Common myeloid progenitor, CD34-positive (primary cell): ENCODE data around the gene HDAC4.

ENCODE experiments used
- CTCF ChIA-PET: fragments of 350-600 bp; sonication (Branson Sonifier 250); formaldehyde crosslinking; loops from one replicate; lab custom pipeline; 2021; ENCODE audit warnings: antibody characterized with exemption; lab: Charles Lee
- POLR2A ChIA-PET: fragments of 350-600 bp; sonication (Branson Sonifier 250); formaldehyde crosslinking; loops from one replicate; lab custom pipeline; 2021; ENCODE audit warnings: antibody characterized with exemption; lab: Charles Lee
- DNase-seq, 3 donors: peaks; one replicate each; pipeline versions ENCODE4 v3.0.0 to v3.0.0-alpha.2; 2013
- H3K27ac ChIP-seq, 2 experiments: 1 replicate in 1 of 2; 2 replicates in 1 of 2; pipeline ENCODE4 v1.7.0; 2013; ENCODE audit warnings: inconsistent platforms in 2 of 2, low read length in 2 of 2, mild to moderate bottlenecking in 2 of 2, low read depth in 1 of 2, moderate library complexity in 1 of 2; ENCODE audit not compliant: severe bottlenecking in 2 of 2, insufficient read depth in 1 of 2, poor library complexity in 1 of 2
- H3K27me3 ChIP-seq, 5 experiments: replicated peaks in 2 of 5; 1 replicate in 3 of 5; 2 replicates in 2 of 5; pipeline versions ENCODE4 v1.6.1 to v1.7.0; 2013; ENCODE audit warnings: low read length in 4 of 5, mild to moderate bottlenecking in 2 of 5, moderate library complexity in 2 of 5, inconsistent platforms in 1 of 5; ENCODE audit not compliant: insufficient read depth in 5 of 5, control insufficient read depth in 4 of 5
- H3K36me3 ChIP-seq, 4 experiments: 1 replicate in 2 of 4; 2 replicates in 2 of 4; pipeline versions ENCODE4 v1.6.1 to v1.7.0; 2013; ENCODE audit warnings: low read length in 3 of 4, control low read depth in 1 of 4, mild to moderate bottlenecking in 1 of 4; ENCODE audit not compliant: control insufficient read depth in 4 of 4, insufficient read depth in 4 of 4
- H3K4me1 ChIP-seq, 4 experiments: 1 replicate in 3 of 4; 2 replicates in 1 of 4; pipeline versions ENCODE4 v1.6.1 to v1.7.1; 2013; ENCODE audit warnings: low read length in 3 of 4, mild to moderate bottlenecking in 3 of 4, control low read depth in 1 of 4, inconsistent platforms in 1 of 4, moderate library complexity in 1 of 4; ENCODE audit not compliant: control insufficient read depth in 4 of 4, insufficient read depth in 4 of 4; ENCODE audit errors: control extremely low read depth in 1 of 4
- H3K4me3 ChIP-seq, 7 experiments: 1 replicate in 4 of 7; 2 replicates in 3 of 7; pipeline versions ENCODE4 v1.5.1 to v1.7.0; 2013; ENCODE audit warnings: mild to moderate bottlenecking in 7 of 7, low read length in 6 of 7, moderate library complexity in 6 of 7, inconsistent platforms in 2 of 7, low read depth in 2 of 7, control low read depth in 1 of 7; ENCODE audit not compliant: insufficient read depth in 4 of 7, control insufficient read depth in 1 of 7; ENCODE audit errors: extremely low read depth in 1 of 7
- H3K9me3 ChIP-seq, 5 experiments: 1 replicate in 4 of 5; 2 replicates in 1 of 5; pipeline versions ENCODE4 v1.6.1 to v1.7.1; 2013; ENCODE audit warnings: low read length in 4 of 5, mild to moderate bottlenecking in 2 of 5, inconsistent platforms in 1 of 5, low read depth in 1 of 5, moderate library complexity in 1 of 5; ENCODE audit not compliant: control insufficient read depth in 4 of 5, insufficient read depth in 2 of 5; ENCODE audit errors: control extremely low read depth in 1 of 5
- WGBS: methylation state at CpG from one replicate; pipeline ENCODE4 v1.1.5; 2013; ENCODE audit not compliant: insufficient coverage; 5-methylcytosine and 5-hydroxymethylcytosine counted together

The HDAC4 gene

GRCh38 chr2:239062743-239063142 lies 338.1 kb downstream of the HDAC4 start:
- DNase-seq, result no peak
- Histone ChIP-seq H3K4me1 (peaks cover 2 to 38% (median 25%) of the 10 kb centered on the region in 4 experiments), H3K36me3 (peaks cover 0 to 27% (median 8%) of the 10 kb centered on the region in 4 experiments), H3K27me3 (no peaks in the 10 kb centered on the region), H3K27ac (no peak overlapping the region), H3K9me3 (peaks cover 0 to 5% (median 0%) of the 10 kb centered on the region in 5 experiments), H3K4me3 (no peak overlapping the region)
- ChIA-PET CTCF (no interaction called here), POLR2A (no interaction called here)
- 93% methylated on average over 14 of the region's 14 CpGs for WGBS

GRCh38 chr2:239061824-239062570 lies 338.8 kb downstream of the HDAC4 start:
- Histone ChIP-seq H3K4me1 (peaks cover 2 to 38% (median 25%) of the 10 kb centered on the region in 4 experiments), H3K4me3 (peak overlapping the region in 1 of 7 experiments; percentile 7), H3K9me3 (peaks cover 0 to 11% (median 3%) of the 10 kb centered on the region in 5 experiments), H3K27ac (no peak overlapping the region), H3K36me3 (peaks cover 0 to 28% (median 10%) of the 10 kb centered on the region in 4 experiments), H3K27me3 (no peaks in the 10 kb centered on the region)
- ChIA-PET POLR2A (no interaction called here), CTCF (no interaction called here)
- WGBS, result 52% methylated on average over 18 of the region's 30 CpGs
- DNase-seq, result peak; percentile 58 to 90 (median 83)

GRCh38 chr2:239061121-239061666 lies 339.6 kb downstream of the HDAC4 start:
- H3K4me3 ChIP-seq, result no peak overlapping the region
- H3K4me1 ChIP-seq, result peaks cover 2 to 38% (median 25%) of the 10 kb centered on the region in 4 experiments
- no peak overlapping the region for H3K27ac ChIP-seq
- WGBS, result 96% methylated on average over 11 of the region's 12 CpGs
- peaks cover 0 to 16% (median 5%) of the 10 kb centered on the region in 5 experiments for H3K9me3 ChIP-seq
- ChIA-PET CTCF (no interaction called here), POLR2A (no interaction called here)
- H3K27me3 ChIP-seq, result no peaks in the 10 kb centered on the region
- DNase-seq, result no peak
- peaks cover 0 to 29% (median 8%) of the 10 kb centered on the region in 4 experiments for H3K36me3 ChIP-seq

GRCh38 chr2:239060676-239061075 lies 340.1 kb downstream of the HDAC4 start:
- no peak for DNase-seq
- peaks cover 0 to 30% (median 7%) of the 10 kb centered on the region in 4 experiments for H3K36me3 ChIP-seq
- H3K4me3 ChIP-seq, result no peak overlapping the region
- WGBS, result 99% methylated on average over 20 of the region's 21 CpGs
- no peak overlapping the region for H3K27ac ChIP-seq
- peaks cover 0 to 16% (median 5%) of the 10 kb centered on the region in 5 experiments for H3K9me3 ChIP-seq
- H3K4me1 ChIP-seq, result peaks cover 2 to 38% (median 25%) of the 10 kb centered on the region in 4 experiments
- POLR2A ChIA-PET, result no interaction called here
- no peaks in the 10 kb centered on the region for H3K27me3 ChIP-seq
- CTCF ChIA-PET, result no interaction called here

- no peak overlapping the region for H3K27ac ChIP-seq
- peaks cover 0 to 16% (median 5%) of the 10 kb centered on the region in 5 experiments for H3K9me3 ChIP-seq
- 98% methylated on average over 10 of the region's 12 CpGs for WGBS
- ChIA-PET POLR2A (no interaction called here), CTCF (no interaction called here)
- H3K36me3 ChIP-seq, result peaks cover 0 to 29% (median 2%) of the 10 kb centered on the region in 4 experiments
- no peaks in the 10 kb centered on the region for H3K27me3 ChIP-seq
- H3K4me1 ChIP-seq, result peaks cover 2 to 38% (median 25%) of the 10 kb centered on the region in 4 experiments
- DNase-seq, result no peak
- H3K4me3 ChIP-seq, result peak overlapping the region in 1 of 7 experiments; percentile 1
Measured at GRCh38 chr2:239059854-239060253, 341.0 kb downstream of the HDAC4 start.

- DNase-seq, result peak; percentile 38 to 83 (median 73)
- Histone ChIP-seq H3K36me3 (peaks cover 0 to 37% (median 10%) of the 10 kb centered on the region in 4 experiments), H3K27ac (no peak overlapping the region), H3K4me1 (peaks cover 2 to 38% (median 25%) of the 10 kb centered on the region in 4 experiments), H3K4me3 (peak overlapping the region in 1 of 7 experiments; percentile 1), H3K27me3 (no peaks in the 10 kb centered on the region), H3K9me3 (peaks cover 0 to 16% (median 5%) of the 10 kb centered on the region in 5 experiments)
- POLR2A ChIA-PET, result no interaction called here
- CTCF ChIA-PET, result no interaction called here
- WGBS, result 36% methylated on average over 5 of the region's 8 CpGs
Measured at GRCh38 chr2:239058766-239059165, 342.1 kb downstream of the HDAC4 start.

- no peak overlapping the region for H3K27ac ChIP-seq
- no peak overlapping the region for H3K4me3 ChIP-seq
- H3K27me3 ChIP-seq, result no peaks in the 10 kb centered on the region
- ChIA-PET CTCF (no interaction called here), POLR2A (no interaction called here)
- no peak for DNase-seq
- 100% methylated on average over 2 of the region's 2 CpGs for WGBS
- peaks cover 2 to 34% (median 25%) of the 10 kb centered on the region in 4 experiments for H3K4me1 ChIP-seq
- H3K9me3 ChIP-seq, result peaks cover 0 to 16% (median 5%) of the 10 kb centered on the region in 5 experiments
- peaks cover 0 to 49% (median 11%) of the 10 kb centered on the region in 4 experiments for H3K36me3 ChIP-seq
Measured at GRCh38 chr2:239057533-239057932, 343.3 kb downstream of the HDAC4 start.
